GM18907 (cell line): ENCODE results near the gene EID2.

ENCODE experiments used
- ATAC-seq: cut with Tn5 transposase; IDR thresholded peaks from one replicate; pipeline ENCODE4 v1.9.1; 2021; ENCODE audit warnings: mild to moderate bottlenecking, moderate library complexity; ENCODE audit not compliant: unreplicated experiment

The EID2 gene

DNA sequence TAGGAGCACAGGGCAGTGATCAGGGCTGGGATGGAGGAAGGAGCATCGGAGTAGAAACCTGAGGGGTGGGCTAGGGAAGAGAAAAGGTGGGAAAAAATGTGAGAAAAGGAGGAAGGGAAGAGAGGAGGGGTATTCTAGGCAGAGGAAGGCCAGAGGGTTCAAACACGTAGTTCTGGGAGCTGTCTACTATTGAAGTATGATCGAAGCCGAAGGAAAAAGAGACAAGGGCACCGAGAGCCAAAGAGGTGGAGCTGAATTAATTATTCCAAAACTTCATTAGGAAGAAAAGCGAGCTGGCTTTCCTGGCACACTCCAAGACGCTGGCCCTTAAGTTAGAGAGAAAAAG, 33.4 kb downstream of the EID2 start:
- no peak for ATAC-seq

DNA sequence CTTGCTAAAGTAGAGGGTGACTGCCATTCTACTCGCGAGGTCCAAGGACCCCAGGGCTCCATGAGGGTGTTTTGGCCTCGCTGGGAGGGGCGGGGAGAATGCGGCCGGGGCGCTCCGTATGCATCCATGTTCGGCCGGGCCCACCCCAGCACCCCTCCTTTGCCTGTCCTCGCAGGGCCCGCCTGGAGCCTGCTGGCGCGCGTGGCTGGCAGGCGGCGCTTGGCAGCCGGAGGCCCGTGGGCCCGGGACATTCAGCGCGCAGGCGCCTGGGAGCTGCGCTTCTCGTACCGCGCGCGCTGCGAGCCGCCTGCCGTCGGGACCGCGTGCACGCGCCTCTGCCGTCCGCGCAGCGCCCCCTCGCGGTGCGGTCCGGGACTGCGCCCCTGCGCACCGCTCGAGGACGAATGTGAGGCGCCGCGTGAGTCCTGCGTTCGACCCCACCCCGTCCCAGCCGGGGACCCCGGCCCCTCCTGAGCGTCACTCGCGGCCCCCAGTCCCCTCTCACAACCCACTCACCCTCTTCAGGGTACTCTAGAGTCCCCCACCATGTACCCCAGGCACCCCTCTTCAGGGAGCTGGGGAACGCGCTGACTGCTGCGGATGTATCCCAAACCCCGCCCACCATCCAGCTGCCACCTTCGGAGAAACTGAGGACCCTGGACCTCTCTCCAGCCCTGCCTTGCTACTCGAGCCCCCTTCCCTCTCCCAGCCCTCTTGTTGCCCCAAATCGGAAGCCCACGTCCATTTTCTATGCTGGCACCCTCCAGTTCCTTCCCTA, 37.1 kb downstream of the EID2 start:
- ATAC-seq, result no peak

DNA sequence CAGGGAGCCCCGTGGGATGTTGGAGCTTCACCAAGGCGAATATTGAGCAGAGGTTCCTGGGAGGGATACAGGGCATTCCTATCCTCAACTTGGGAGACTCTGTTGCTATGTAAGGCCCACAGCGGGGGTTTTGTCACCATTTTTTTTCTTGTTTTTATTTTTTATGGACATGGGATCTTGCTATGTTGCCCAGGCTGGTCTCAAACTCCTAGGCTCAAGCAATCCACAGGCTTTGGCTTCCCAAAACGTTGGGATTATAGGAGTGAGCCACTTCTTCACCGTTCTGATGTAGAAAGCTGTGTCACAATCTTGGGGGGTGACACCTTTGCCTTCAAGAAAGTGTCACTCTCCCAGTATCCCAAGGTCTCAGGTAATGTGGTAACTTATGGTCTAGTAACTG, 38.6 kb downstream of the EID2 start:
- no peak for ATAC-seq

DNA sequence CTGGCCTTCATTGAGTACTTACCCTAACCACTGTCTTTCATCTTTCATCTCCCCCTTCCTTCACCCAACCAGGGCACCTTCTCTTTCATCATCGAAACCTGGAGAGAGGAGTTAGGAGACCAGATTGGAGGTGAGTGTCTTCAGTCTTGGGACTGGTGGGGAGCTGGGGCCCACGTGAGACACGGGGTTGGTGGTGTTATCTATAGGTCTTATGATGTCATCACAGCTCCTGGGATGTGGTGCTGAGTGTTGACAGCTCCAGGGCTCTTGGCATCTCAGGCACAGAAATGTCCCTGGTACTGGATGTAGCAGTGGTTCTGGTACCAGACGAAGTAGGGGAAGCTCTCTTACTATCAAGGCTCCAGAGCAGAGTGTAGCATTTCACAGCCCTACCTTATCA, 39.4 kb downstream of the EID2 start:
- ATAC-seq, result no peak

DNA sequence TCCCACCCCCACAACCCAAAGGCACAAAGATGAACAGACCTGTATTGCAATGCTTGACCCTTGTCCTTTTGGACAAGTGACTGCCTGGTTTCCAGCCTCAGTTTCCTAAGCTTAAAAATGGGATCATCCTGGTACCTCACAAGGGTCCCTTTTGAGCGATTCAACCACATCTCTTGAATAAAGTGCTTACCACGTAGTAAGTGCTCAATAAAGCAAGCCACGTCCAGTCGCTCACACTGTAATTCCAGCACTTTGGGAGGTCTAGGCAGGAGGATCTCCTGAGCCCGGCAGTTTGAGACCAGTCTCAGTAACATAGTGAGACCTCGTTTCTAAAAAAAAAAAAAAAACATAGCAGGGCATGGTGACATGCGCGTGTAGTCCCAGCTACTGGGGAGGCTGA, 40.0 kb downstream of the EID2 start:
- no peak for ATAC-seq

DNA sequence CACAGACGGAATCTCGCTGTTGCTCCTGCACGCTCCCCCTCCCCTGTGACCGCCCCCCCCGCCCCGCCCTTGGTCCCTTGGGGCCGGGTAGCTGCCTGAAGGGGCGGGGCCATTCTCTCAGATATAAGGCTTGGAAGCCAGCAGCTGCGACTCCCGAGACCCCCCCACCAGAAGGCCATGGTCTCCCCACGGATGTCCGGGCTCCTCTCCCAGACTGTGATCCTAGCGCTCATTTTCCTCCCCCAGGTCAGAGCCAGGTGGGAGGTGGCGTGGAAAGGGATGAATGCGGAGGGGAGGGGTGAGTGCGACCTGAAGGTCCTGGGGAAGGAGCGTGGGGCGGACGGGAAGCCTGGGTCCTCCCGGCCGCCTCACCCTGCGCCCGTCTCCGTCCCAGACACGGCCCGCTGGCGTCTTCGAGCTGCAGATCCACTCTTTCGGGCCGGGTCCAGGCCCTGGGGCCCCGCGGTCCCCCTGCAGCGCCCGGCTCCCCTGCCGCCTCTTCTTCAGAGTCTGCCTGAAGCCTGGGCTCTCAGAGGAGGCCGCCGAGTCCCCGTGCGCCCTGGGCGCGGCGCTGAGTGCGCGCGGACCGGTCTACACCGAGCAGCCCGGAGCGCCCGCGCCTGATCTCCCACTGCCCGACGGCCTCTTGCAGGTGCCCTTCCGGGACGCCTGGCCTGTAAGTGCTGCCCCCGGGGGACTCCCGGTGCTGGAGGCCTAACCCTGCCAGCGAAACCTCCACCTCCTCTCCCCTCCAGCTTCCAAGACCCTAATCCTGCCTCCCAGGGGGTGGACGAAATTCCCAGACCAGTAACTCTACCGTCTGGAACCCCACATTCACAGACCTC, 40.9 kb downstream of the EID2 start, which contains the start of gene DLL3:
Gene DLL3 (plus strand): TSS at position 150 of the 845 bp plus-strand sequence. CDS start 28 bp downstream, at position 178.
- no peak for ATAC-seq

DNA sequence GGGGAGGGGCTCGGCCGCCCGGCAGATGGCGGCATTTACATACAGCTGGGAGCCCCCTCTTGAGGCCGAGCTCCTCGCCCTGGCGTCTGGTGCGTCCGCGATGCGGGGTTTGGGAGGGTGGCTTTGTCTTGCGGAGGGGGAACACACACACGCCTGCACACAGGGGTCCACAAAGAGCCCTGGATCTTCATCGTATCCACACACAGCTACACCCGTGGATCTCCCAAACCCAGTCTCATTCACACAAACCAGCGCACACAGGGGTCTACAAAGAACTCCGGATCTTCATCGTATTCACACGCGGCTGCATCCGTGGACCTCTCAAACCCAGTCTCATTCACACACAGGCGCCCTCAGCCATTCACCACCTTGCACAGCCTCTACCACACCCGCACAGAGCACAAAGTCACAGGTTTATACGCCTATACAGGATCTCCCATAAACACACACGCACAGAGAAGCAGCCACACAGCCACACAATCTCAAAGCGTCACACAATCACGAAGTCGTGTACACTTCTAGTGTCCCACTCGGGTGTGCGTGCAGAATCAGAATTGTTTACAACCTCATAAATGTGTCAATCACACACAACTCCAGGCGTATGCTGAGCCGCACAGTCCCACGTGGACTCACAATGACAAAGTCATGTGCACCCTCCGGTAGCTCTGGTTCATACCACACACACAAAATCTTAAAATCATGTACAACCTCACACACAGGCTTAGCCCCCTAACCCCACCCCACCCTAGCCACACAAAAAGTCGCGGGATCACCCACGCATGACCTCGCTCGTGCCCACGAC, 41.8 kb downstream of the EID2 start:
- ATAC-seq, result no peak

DNA sequence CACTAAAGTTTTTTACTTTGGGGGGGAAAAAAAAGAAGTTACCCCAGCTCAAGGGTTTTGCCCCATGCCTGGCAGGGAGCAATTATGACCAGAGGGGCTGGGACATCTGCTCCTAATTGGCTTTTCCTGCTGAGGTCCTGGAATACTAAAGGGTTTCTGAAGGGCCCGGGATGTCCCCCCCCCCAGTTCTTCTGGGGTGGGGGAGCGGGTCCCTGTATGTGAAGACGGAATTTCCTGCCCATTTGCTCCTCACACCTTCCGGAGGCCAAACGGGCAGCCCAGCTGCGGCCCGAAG, 42.3 kb downstream of the EID2 start:
- ATAC-seq, result no peak

DNA sequence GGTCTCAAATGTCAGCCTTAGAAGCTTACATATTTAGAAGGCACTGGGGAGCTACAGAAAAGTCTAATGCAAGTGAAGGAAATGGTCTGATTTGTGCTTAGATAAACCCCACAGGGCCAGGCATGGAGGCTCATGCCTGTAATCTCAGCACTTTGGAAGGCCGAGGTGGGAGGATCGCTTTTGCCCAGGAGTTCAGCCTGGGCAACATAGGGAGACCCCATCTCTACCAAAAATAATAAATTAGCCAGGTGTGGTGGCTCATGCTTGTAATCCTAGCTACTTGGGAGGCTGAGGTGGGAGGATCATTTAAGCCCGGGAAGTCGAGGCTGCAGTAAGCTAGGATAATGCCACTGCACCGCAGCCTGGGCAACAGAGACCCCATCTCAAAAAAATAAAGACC, 43.9 kb downstream of the EID2 start:
- ATAC-seq, result no peak

DNA sequence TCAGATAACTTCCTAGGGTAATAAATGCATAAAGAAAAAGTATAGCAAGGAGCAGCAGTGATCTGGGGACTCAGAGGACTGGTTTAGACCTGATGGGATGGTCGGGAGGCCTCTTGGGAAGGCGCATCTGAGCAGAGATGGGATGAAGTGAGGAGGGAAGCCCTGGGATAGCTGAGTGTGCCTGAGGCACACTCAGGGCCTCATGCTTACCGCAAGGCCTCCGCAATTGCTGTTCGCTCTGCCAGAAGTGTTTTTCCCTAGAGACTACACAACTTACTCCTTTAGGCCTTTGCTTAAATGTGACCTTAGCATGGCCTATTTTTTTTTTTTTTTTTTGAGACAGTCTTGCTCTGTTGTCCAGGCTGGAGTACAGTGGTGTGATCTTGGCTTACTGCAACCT, 45.3 kb downstream of the EID2 start:
- no peak for ATAC-seq

DNA sequence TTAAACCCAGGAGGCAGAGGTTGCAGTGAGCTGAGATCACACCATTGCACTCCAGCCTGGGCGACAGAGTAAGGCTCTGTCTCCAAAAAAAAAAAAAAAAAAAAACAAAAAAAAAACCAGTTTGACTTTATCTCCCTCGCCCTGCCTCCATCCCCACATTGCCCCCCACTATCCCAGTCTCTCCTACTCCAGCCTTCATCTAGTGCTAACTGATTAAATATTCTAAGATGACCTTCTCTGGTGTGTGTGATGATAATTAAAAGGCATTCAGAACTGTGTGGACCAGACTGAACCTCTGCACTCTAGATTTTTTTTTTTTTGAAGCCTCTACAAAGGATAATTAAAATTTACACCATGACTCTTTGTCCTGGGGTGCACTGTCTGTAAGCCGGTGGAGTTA, 47.2 kb downstream of the EID2 start:
- no peak for ATAC-seq

DNA sequence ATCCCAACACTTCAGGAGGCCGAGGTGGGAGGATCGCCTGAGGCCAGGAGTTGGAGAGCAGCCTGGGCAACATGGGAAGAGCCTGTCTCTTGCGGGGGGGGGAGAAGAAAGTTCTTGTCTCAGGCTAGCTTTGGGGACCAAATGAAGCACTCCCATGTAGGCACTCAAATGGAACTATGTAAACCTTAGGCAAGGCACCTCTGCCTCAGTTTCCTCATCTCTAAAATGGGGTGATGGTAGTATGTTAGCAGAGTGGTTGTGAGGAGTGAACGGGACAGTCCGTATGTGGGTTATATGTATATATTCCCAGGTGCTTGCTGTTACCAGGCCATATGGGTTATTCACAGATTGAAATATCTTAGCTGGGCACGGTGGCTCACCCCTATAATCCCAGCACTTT, 47.7 kb downstream of the EID2 start:
- ATAC-seq, result no peak

DNA sequence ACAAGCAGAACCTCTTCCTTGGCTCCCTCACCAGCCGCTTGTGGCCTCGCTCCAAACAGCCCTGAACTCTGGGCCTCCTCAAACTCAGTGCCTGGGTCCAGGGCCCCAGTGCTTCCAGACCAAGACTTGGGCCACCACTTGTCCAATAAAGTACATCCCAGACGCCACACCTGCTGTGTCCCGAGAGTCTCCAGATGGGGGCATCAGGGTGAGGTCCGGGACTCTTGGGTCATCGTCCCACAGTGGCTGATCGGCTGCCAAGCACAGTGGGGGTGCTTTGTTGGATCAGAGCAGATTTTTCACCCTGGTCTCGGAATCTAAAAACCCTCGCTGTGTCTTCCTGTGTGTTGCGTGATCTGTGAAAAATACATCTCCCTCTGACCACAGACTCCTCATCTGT, 50.2 kb downstream of the EID2 start:
- ATAC-seq, result no peak
